Cardiac muscle cell (in vitro differentiated cells and primary cell): ENCODE data around the gene CAMK2B. TPM values are rescaled to one million over a fixed set of nuclear protein-coding genes. Genes with fewer than 3 reads are reported as not detected.

Experiments
- DNase-seq, 2 donors: peaks; one replicate each; pipeline versions ENCODE4 v3.0.0 to v3.0.0-alpha.2; 2010 to 2017; ENCODE audit warnings: low read depth in 1 of 2, low spot score in 1 of 2
- H3K27ac ChIP-seq: fragments of 200-600 bp; sonication (generic); 2 replicates; pipeline ENCODE4 v1.5.1; 2016
- H3K27me3 ChIP-seq: fragments of 200-600 bp; sonication (generic); 2 replicates; pipeline ENCODE4 v1.6.0; 2016; ENCODE audit warnings: control low read depth
- H3K36me3 ChIP-seq: fragments of 200-600 bp; sonication (generic); 2 replicates; pipeline ENCODE4 v1.5.1; 2016; ENCODE audit warnings: control low read depth
- H3K4me1 ChIP-seq: fragments of 200-600 bp; sonication (generic); 2 replicates; pipeline ENCODE4 v1.8.1; 2017; ENCODE audit warnings: low read depth, mild to moderate bottlenecking, mixed run types
- H3K4me3 ChIP-seq: fragments of 200-600 bp; sonication (generic); 2 replicates; pipeline ENCODE4 v1.5.1; 2016; ENCODE audit warnings: mild to moderate bottlenecking
- H3K9me3 ChIP-seq: fragments of 200-600 bp; sonication (generic); 2 replicates; pipeline ENCODE4 v1.5.1; 2017; ENCODE audit warnings: low read depth, mild to moderate bottlenecking, control low read depth
- CTCF ChIP-seq: IDR thresholded peaks from 2 replicates; pipeline ENCODE4 v1.5.1; 2012; ENCODE audit warnings: low read depth, mild to moderate bottlenecking, low read length
- polyA plus RNA-seq: library from polyadenylated mRNA; unstranded; fragments of >200 nt; fragmentation: Nextera tagmentation; extraction: Ambion mirVana; gene quantifications from 2 replicates; pipeline ENCODE4 v1.2.1, GENCODE V29; 2016
- total RNA-seq: library from RNA; depleted of rRNA; stranded (reverse); fragments of >200 nt; gene quantifications from 2 replicates; pipeline ENCODE4 v1.2.3, GENCODE V29; 2016

The CAMK2B gene
- total and polyA plus RNA-seq, 2 experiments from 2014 or later: 7.7 to 17.7 TPM

DNA sequence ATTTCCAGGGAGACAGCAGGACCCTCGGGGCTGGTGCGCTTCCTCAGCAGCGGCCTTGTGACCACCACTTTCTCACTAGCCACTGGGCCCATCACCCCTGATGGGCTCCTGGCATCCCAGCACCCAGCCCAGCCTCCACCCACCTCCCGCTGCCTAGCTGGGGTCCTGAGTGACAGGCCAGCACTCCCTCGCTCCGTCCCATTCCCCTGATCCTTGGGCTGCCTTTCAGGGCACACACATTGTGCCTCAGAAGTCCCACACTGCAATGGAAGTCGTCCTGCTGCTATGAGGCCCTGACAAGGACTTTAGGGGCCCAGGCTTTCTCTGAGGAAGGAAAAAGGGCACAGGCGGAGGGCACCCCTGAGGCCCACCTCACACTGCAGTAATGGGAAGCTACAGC lies 12.4 kb downstream of the CAMK2B start:
- Histone ChIP-seq H3K27ac (no peak overlapping the region), H3K4me1 (no peaks in the 10 kb centered on the region), H3K9me3 (no peaks in the 10 kb centered on the region), H3K4me3 (no peak overlapping the region), H3K27me3 (peaks cover 21% of the 10 kb centered on the region), H3K36me3 (no peaks in the 10 kb centered on the region)
- no peak for TF ChIP-seq CTCF
- DNase-seq: no peak

- peaks cover 20% of the 10 kb centered on the region for H3K27me3 ChIP-seq
- no peak overlapping the region for H3K4me3 ChIP-seq
Measured at GRCh38 chr7:44311561-44312495, 13.6 kb downstream of the CAMK2B start.

DNA sequence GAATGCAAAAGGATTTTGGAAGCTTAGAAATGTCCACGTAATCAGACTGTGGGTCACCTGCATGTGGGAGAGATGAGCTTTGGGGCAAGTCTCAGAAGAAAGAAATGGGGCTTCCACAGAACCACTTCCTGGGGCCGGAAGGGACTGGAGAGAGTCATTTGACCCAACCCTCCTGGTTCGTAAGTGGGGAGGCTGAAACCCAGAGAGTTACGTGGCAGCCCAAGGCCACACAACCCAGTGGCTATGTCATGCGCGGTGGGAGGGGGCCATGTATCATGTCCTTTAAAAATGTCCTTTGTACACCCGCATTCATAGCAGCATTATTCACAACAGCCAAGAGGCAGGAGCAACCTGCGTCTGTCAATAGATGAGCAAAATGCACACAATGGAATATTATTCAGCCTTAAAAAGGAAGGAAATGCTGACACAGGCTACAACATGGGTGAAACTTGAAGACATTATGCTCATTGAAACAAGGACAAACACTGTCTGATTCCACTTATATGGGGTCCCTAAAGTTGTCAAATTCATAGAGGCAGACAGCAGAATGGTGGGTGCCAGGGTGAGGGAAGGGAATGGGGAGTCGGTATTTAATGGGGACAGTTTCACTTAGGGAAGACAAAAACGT lies 15.1 kb downstream of the CAMK2B start:
- peak overlapping the region; percentile 5 for H3K4me3 ChIP-seq
- no peaks in the 10 kb centered on the region for H3K4me1 ChIP-seq
- no peaks in the 10 kb centered on the region for H3K9me3 ChIP-seq
- no peaks in the 10 kb centered on the region for H3K36me3 ChIP-seq
- H3K27me3 ChIP-seq: peaks cover 14% of the 10 kb centered on the region
- DNase-seq: no peak
- no peak overlapping the region for H3K27ac ChIP-seq
- no peak for TF ChIP-seq CTCF

More at GRCh38 chr7:44311561-44312495, 13.6 kb downstream of the CAMK2B start:
- no peak for TF ChIP-seq CTCF
- H3K4me1 ChIP-seq: no peaks in the 10 kb centered on the region
- no peaks in the 10 kb centered on the region for H3K36me3 ChIP-seq
- no peaks in the 10 kb centered on the region for H3K9me3 ChIP-seq
- DNase-seq: no peak
- no peak overlapping the region for H3K27ac ChIP-seq

DNA sequence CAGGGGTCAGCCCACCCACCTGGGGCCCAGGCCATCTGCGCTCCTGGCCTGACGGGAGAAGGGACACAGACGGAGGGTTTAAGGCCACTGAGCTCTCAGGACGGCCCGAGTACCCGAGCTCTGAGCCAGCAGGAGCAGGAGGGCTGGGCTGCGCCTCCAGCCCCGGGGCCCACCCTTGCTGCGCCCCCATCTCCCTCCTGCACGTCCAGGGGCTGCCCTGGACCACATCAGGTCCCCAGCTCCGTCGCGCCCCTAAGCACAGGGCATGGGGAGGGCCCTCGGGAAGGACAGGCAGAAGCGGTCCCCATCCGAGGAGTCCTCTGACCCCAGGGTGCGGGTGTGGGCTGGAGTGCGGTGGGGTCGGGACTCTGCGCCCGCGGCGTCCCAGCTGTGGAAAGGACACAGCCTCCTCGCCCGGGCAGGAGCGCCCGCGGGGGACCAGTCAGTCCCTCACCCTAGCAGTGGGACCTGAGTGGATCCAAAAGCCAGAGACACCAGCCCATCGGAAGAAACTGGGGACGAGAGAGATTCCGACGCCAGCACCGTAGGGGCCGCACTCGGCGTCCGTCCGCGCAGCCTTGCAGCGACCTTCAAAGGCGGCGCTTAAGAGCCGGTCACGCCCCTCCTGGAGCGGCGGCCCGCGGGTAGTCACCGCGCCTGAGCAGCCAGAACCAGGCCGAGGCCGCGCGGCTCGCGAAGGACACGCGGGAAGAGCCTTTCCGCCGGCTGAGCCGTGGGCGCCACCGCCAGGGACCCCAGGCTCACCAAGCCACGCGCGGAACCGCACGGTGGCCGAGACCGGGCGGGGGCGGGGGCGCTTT lies 15.9 kb downstream of the CAMK2B start:
- peak; percentile 75 to 78 for DNase-seq
- no peaks in the 10 kb centered on the region for H3K4me1 ChIP-seq
- no peaks in the 10 kb centered on the region for H3K36me3 ChIP-seq
- peaks cover 14% of the 10 kb centered on the region for H3K27me3 ChIP-seq
- peak overlapping the region; percentile 5 for H3K4me3 ChIP-seq
- H3K9me3 ChIP-seq: no peaks in the 10 kb centered on the region
- H3K27ac ChIP-seq: no peak overlapping the region
- TF ChIP-seq CTCF: no peak

GRCh38 chr7:44308596-44309270 lies 16.7 kb downstream of the CAMK2B start:
- H3K4me1 ChIP-seq: no peaks in the 10 kb centered on the region
- no peaks in the 10 kb centered on the region for H3K36me3 ChIP-seq
- no peak for DNase-seq
- peaks cover 14% of the 10 kb centered on the region for H3K27me3 ChIP-seq
- no peak for TF ChIP-seq CTCF
- H3K27ac ChIP-seq: no peak overlapping the region
- no peak overlapping the region for H3K4me3 ChIP-seq
- no peaks in the 10 kb centered on the region for H3K9me3 ChIP-seq
